Measurements from ENCODE around the gene PYCR2.
"Not testable (repeated sequence)": the region's sequence is repeated elsewhere in the genome, so short reads cannot be mapped to it uniquely, and the experiment has no call there.

DNA sequence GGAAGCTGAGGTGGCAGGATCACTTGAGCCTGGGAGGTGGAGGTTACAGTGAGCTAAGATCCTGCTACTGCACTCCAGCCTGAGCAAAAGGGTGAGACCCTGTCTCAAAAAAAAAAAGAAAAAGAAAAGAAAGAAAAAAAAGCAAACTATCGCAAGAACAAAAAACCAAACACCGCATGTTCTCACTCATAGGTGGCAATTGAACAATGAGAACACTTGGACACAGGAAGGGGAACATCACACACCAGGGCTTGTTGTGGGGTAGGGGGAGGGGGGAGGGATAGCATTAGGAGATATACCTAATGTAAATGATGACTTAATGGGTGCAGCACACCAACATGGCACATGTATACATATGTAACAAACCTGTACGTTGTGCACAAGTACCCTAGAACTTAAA is 5.4 kb upstream of the PYCR2 start:
- TF ChIP-seq, protein P1, sequence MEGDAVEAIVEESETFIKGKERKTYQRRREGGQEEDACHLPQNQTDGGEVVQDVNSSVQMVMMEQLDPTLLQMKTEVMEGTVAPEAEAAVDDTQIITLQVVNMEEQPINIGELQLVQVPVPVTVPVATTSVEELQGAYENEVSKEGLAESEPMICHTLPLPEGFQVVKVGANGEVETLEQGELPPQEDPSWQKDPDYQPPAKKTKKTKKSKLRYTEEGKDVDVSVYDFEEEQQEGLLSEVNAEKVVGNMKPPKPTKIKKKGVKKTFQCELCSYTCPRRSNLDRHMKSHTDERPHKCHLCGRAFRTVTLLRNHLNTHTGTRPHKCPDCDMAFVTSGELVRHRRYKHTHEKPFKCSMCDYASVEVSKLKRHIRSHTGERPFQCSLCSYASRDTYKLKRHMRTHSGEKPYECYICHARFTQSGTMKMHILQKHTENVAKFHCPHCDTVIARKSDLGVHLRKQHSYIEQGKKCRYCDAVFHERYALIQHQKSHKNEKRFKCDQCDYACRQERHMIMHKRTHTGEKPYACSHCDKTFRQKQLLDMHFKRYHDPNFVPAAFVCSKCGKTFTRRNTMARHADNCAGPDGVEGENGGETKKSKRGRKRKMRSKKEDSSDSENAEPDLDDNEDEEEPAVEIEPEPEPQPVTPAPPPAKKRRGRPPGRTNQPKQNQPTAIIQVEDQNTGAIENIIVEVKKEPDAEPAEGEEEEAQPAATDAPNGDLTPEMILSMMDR (IDR thresholded peaks at IDR 0.05; ENCODE audit: low read depth, low read length): not testable (repeated sequence)
- TF ChIP-seq MYC (IDR thresholded peaks at IDR 0.05; ENCODE audit: low read depth, low read length): not testable (repeated sequence)

Data from NB4 (cell line).